C4-2B (cell line): ENCODE results near the gene TIFAB.

ENCODE experiments used
- H3K27ac ChIP-seq: fragments of 450-650 bp; 2 replicates; pipeline ENCODE4 v1.5.1; 2017
- ZFX ChIP-seq: fragments of 450-650 bp; IDR thresholded peaks from 2 replicates; pipeline ENCODE4 v1.6.1; 2017
- TF ChIP-seq, protein P1 (sequence below): fragments of 450-650 bp; conservative IDR thresholded peaks from 2 replicates; pipeline ENCODE4 v1.5.1; 2017; ENCODE audit warnings: mild to moderate bottlenecking

The TIFAB gene

DNA sequence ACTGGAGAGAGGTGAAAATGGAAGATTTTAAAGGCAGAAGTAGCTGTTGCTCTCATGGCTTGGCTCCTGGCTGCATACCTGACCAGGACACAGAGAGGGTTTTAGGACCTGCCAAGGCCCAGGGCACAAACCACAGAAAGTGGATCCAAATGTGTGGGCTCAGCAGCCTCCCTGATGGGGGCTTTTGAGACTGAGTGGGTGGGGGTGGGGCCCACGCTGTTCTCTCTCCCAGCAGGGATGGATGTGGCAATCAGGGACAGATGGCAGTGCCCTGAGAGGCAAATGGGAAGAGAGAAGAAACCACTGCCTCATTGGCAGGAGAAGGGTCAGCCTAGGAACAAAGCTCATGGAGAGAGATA is 34.9 kb upstream of the TIFAB start:
- no peak overlapping the region for H3K27ac ChIP-seq
- TF ChIP-seq, protein P1, sequence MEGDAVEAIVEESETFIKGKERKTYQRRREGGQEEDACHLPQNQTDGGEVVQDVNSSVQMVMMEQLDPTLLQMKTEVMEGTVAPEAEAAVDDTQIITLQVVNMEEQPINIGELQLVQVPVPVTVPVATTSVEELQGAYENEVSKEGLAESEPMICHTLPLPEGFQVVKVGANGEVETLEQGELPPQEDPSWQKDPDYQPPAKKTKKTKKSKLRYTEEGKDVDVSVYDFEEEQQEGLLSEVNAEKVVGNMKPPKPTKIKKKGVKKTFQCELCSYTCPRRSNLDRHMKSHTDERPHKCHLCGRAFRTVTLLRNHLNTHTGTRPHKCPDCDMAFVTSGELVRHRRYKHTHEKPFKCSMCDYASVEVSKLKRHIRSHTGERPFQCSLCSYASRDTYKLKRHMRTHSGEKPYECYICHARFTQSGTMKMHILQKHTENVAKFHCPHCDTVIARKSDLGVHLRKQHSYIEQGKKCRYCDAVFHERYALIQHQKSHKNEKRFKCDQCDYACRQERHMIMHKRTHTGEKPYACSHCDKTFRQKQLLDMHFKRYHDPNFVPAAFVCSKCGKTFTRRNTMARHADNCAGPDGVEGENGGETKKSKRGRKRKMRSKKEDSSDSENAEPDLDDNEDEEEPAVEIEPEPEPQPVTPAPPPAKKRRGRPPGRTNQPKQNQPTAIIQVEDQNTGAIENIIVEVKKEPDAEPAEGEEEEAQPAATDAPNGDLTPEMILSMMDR, result no peak
- no peak for TF ChIP-seq ZFX

DNA sequence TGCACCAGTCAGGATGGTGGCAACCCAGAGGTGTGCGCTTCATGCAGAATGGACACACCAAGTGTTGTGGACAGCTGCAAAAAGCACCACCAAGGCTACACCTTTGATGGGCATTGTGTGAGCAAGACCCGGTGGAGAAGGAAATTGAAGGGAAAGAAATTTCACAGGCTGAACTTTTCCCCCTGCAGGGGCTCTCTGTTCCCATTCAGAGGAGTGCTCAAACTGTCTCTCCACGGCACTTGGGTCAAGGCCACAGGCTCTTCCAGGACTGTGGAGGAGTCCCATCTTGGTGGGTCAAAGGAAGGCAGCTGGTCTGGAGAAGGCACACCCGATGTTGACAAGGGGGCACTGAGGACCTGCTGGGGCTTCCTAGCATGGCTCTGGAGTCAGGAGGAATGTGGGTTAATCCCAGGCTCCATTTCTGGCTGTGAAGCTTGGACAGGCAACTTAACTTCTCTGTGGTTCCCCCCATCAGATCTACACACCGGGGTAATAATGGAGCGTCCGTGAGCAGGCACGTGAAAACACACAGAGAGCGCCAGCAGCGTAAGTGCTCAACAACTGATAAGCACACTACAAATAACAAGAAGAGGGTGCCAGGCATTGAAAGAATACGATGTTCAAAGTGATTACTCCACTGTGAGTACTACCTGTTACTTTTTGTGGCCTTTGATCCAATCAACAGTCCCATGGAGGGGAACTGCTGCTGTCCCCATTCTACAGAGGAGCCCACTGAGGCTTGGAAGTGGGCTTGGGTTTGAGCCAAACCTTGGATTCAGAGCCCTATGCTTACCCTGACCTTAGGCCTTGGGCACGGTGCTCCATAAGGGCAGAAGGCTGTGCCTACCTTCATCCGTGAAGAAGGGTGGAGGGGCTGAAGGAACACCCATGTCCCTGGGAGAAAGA is 34.2 kb upstream of the TIFAB start:
- TF ChIP-seq ZFX, result no peak
- TF ChIP-seq, protein P1, result no peak
- H3K27ac ChIP-seq, result no peak overlapping the region

DNA sequence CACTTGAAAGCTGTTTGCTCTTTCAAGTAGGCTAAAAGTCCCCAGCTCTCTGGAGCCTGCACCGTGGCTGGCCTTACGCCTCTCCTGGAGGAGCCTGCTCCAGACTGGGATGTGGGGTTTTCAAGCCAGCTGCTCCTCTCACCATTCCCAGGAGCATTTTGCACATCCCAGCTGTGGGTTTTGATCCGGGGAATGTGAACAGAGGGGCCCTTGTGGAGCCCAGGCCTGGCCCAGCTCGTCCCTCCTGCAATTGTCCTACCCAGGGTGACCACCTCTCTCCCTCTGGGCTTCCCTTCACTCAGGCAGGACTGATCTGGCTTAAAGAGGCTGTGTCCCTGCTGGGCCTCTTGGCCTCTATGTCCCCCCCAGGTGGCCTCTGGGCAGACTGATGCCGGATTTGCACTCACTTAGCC is 32.5 kb upstream of the TIFAB start:
- H3K27ac ChIP-seq, result no peak overlapping the region
- TF ChIP-seq ZFX, result no peak
- TF ChIP-seq, protein P1, result no peak

DNA sequence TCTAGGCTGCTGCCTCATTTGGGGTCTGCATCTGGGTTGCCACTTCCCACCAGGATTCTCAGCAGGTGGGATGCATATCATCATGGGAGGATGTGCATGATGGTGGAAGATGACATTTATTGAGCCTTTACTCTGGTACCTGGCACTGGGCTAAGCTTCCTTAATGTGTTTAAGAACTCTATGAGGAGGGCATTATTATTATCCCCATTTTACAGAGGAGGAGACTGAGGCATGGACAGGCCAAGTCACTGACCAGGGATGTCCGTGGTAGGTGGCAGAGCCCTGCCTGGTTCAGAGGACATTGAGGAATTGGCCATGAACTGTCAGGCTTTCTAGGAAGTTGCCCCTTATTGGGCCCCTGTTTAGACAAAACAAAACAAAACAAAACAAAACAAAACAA is 31.1 kb upstream of the TIFAB start:
- TF ChIP-seq, protein P1, result no peak
- no peak for TF ChIP-seq ZFX
- H3K27ac ChIP-seq, result no peak overlapping the region

DNA sequence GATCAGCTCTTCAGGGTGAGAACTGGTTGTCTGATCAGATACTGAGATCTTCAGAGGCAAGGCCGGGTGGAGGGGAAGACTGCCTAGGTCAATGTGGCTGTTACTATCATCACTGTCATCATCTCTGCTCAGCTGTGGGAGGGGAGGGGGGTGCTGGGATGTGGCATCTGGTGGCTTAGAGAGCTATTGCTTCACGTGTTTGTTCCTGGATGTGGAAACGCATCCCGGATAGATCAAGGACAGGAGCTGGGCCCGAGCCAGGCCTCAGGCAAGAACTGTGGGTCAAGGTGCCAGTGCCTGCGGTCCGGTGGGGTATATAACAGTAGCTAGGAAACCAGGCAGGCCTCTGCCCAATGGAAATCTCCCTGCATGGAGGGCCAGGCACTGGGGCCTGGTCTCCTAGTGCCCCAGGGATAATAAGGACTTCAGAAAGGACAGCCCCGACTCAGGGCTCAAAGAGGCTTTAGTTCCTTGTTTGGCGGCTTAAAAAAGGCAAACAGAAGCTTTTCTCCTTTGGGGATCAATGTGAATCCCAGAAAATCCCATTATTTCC is 30.3 kb upstream of the TIFAB start:
- no peak for TF ChIP-seq ZFX
- TF ChIP-seq, protein P1, result no peak
- no peak overlapping the region for H3K27ac ChIP-seq

DNA sequence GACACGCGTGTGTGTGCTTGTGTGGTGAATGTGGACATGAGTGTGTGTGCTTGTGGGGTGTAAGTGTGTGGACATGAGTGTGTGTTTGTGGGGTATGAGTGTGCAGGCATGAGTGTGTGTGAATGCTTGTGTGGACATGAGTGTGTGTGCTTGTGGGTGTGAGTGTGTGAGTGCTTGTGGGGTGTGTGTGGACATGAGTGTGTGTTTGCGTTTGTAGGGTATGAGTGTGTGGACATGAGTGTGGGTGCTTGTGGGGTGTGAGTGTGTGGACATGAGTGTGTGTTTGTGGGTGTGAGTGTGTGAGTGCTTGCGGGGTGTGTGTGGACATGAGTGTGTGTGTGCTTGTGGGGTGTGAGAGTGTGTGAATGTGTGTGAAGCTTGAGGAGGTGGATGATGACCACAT is 29.8 kb upstream of the TIFAB start:
- TF ChIP-seq, protein P1, result no peak
- H3K27ac ChIP-seq, result no peak overlapping the region

DNA sequence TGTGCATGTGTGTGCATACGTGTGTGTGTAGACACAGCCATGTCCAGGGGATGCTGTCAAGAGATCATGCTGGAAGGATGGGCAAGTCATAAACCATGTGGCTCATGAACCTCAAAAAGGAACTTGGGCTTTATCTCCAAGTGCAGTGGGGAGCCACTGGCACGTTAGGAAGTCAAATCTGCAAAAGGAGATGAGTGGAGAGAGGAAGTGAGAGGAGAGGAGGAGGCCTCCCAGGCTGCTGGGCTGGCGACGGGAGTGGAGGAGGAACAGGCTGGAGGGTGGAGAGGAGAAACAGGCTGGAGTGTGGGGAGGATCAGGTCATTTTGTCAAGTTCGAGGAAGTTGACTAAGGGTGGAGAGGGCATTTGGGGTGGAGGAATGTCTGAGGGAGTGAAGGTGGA is 29.2 kb upstream of the TIFAB start:
- TF ChIP-seq, protein P1, result no peak
- no peak for TF ChIP-seq ZFX
- no peak overlapping the region for H3K27ac ChIP-seq
